Fibroblast of the aortic adventitia (primary cell): ENCODE data around the gene ESPN. TPM values are rescaled to one million over a fixed set of nuclear protein-coding genes. Genes with fewer than 3 reads are reported as not detected.
"Not testable (repeated sequence)": the region's sequence is repeated elsewhere in the genome, so short reads cannot be mapped to it uniquely, and the experiment has no call there.

Experiments
- DNase-seq: peaks from one replicate; pipeline ENCODE4 v3.0.0-alpha.2; 2010; ENCODE audit warnings: low read depth
- H3K4me3 ChIP-seq: 2 replicates; pipeline ENCODE4 v1.5.1; 2011; ENCODE audit warnings: low read depth, mild to moderate bottlenecking, control low read depth, low read length, moderate library complexity
- CTCF ChIP-seq: IDR thresholded peaks from 2 replicates; pipeline ENCODE4 v1.5.1; 2011; ENCODE audit warnings: mild to moderate bottlenecking, low read length, control low read depth, inconsistent platforms; ENCODE audit not compliant: insufficient read depth
- total RNA-seq: library from RNA; depleted of rRNA; stranded (reverse); fragments of >200 nt; gene quantifications from 2 replicates; pipeline ENCODE4 v1.2.3, GENCODE V29; 2012; ENCODE audit warnings: low replicate concordance

ESPN gene
- total RNA-seq, 1 donor: not detected

DNA sequence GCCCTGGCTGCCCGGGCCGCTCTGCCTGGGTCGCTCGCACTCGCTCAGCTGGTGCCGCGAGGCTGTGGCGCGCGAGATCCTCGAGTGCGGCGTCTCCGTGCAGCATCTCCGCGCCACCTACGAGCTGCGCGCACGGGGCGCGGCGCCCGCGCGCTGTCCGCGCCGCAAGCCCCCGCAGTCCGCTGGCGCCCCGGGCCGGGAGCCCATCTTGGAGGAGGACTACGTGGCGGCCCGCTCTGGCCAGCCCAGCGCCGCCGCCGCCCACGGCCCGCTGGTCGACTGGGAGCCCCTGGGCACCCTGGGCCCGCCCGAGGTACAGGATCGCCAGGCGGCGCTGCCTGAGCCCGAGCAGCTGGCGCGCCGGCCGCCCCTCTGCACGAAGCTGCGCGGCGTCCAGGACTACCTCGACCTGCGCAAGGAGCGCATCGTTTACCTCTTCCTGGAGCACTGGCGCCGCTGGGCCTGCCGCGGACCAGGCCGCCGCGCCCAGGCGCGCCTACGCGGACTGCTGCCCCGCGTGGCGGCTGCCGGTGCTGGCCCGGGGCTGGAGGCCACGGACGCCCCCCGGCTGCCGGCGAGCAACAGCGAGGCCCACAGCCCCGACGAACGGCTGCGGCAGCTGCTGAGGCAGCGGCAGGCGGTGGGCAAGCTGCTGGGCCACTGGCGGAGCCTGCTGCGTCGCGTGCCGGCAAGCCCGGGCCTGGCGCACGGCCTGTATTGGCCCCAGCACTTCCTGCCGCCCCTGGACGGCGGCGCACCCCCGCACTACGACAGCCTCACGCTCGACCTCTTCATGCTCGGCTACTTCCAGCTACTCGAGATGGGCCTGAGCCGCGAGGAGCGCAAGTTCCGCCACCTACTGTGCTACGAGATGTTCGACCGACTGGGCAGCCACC is 30.5 kb downstream of the ESPN start:
- no peak overlapping the region for H3K4me3 ChIP-seq
- TF ChIP-seq CTCF: no peak
- DNase-seq: no peak

DNA sequence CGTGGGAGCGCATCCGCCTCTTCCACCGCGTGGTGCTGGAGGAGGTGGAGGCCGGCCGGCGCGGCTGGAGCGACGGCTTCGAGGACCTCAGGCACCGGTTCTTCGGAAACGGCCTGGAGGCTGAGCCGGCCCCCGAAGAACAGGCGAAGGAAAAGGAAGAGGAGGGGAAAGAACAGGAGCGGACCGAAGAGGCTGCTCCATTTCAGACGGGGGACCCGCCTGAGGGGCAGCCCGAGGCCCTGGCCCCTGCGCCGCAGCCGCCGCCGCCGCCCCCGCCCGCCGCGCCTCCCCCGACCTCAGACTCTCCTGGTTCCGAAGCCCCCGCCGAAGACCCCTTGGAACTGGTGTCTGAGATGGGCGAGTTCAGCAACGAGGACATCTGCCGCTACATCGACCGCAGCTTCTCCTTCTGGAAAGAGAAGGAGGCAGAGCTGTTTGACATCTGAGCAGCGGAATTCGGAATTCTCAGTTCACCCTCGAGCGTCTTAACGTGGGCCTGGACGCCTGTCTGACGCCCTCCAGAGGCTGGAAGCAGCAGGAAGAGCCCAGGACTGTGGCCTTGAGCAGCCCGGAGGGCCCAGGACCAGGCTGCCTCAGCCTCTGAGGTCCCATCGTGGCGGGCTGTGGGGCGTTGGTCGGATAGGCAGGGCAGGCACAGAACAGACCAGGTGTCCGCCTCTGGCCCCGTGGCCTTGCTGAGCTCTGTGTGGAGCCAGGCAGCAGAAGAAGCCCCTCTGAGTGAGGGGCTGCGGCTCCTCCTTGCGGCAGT is 31.4 kb downstream of the ESPN start:
- H3K4me3 ChIP-seq, DNase-seq: not testable (repeated sequence)

DNA sequence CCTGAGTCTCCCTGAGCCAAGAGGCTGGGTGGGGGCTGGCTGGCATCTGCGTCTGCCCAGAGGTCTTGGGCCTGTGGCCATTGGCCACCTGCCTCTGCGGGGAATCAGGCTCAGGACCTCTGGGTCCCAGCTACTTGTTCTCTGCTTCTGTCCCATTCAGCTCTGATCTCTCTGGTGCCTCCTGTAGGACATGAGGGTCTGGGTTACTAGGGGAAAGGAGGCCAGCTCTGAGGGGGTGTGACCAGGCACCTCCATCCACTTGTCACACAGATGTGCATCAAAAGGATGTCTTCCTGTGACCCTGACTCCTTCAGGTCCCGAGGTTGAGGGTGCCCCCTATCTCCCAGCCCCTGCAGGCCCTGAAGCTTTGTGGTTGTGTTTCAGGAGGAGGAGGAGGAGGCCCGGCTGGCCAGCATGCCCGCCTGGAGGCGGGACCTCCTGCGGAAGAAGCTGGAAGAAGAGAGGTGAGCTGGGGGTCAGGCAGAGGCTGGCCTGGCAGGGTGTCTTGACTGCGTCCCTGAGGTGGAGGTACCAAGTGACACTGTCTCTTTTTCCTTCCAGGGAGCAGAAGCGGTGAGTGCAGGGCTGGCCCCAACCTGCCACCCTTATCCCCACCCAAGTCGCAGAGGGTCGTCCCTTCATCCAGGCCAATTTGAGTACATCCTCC is 32.4 kb downstream of the ESPN start:
- no peak for DNase-seq
- no peak for TF ChIP-seq CTCF
- no peak overlapping the region for H3K4me3 ChIP-seq

DNA sequence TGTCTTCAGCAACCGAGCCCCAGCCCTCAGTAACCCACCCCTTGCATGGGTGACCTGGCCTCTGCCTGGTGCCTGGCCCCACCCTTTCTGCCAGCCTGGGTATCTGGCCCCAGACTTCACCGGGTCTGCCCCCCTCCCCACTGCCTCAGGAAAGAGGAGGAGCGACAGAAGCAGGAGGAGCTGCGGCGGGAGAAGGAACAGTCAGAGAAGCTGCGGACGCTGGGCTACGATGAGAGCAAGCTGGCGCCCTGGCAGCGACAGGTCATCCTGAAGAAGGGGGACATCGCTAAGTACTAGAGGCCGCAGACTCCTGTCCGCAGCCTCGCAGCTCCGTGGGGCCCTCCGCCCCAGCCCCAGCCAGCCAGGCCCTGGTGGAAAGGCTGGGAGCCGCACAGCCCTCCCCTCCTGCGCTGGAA is 35.3 kb downstream of the ESPN start:
- TF ChIP-seq CTCF: no peak
- DNase-seq: no peak
- H3K4me3 ChIP-seq: no peak overlapping the region

- TF ChIP-seq CTCF: no peak
- H3K4me3 ChIP-seq: no peak overlapping the region
Measured at GRCh38 chr1:6460301-6461050, 35.9 kb downstream of the ESPN start.

GRCh38 chr1:6461051-6461530 is 36.5 kb downstream of the ESPN start:
- H3K4me3 ChIP-seq: no peak overlapping the region
- TF ChIP-seq CTCF: no peak
- DNase-seq: no peak

More at GRCh38 chr1:6460301-6461050, 35.9 kb downstream of the ESPN start:
- no peak for DNase-seq
